Body of pancreas (tissue), 4 donors: ENCODE data around the gene NCOR2. TPM values are rescaled to one million over a fixed set of nuclear protein-coding genes. Genes with fewer than 3 reads are reported as not detected.

ENCODE experiments used
- ATAC-seq: fragments of 150-250 bp; one replicate; pipeline ENCODE4 v1.9.1; 2016
- DNase-seq, 4 donors: peaks; one replicate each; pipeline ENCODE4 v3.0.0-alpha.2; 2019
- H3K27ac ChIP-seq, 4 donors: fragments of 200-600 bp; sonication (generic); 1 replicate in 3 of 4; 2 replicates in 1 of 4; pipeline versions ENCODE4 v1.5.1 to v1.6.1; 2016 to 2019; ENCODE audit warnings: mild to moderate bottlenecking in 1 of 4, mixed read lengths in 1 of 4, moderate library complexity in 1 of 4
- H3K27me3 ChIP-seq, 2 donors: fragments of 200-600 bp; sonication (generic); one replicate each; pipeline ENCODE4 v1.6.0; 2016; ENCODE audit warnings: mild to moderate bottlenecking in 1 of 2
- H3K36me3 ChIP-seq, 2 donors: fragments of 200-600 bp; sonication (generic); replicated peaks in 1 of 2; 2 replicates each; pipeline ENCODE4 v1.5.1; 2016; ENCODE audit warnings: low read depth in 2 of 2; ENCODE audit not compliant: insufficient read depth in 1 of 2
- H3K4me1 ChIP-seq: fragments of 200-600 bp; sonication (generic); one replicate; pipeline ENCODE4 v1.6.0; 2016
- H3K4me3 ChIP-seq, 2 donors: fragments of 200-600 bp; sonication (generic); 1 replicate in 1 of 2; 2 replicates in 1 of 2; pipeline ENCODE4 v1.5.1; 2016 to 2019
- H3K9me3 ChIP-seq, 3 donors: fragments of 200-600 bp; sonication (generic); 1 replicate in 2 of 3; 2 replicates in 1 of 3; pipeline ENCODE4 v1.5.1; 2016
- POLR2A ChIP-seq, 3 donors: fragments of 450-650 bp; IDR thresholded peaks; one replicate each; pipeline ENCODE4 v1.6.1; 2016; ENCODE audit warnings: antibody characterized with exemption in 3 of 3, mild to moderate bottlenecking in 2 of 3
- WGBS, 2 donors: methylation state at CpG; one replicate each; pipeline ENCODE4 v1.1.5; 2017; 5-methylcytosine and 5-hydroxymethylcytosine counted together
- intact Hi-C: fragments of 100-400 bp; cut with DNase I; formaldehyde crosslinking; loops from one replicate; pipeline ENCODE4 v1.15.1; 2023
- total RNA-seq, 2 donors: library from RNA; depleted of rRNA; stranded (reverse); fragments of >200 nt; gene quantifications; one replicate each; pipeline ENCODE4 v1.1.0, GENCODE V29; 2016
- TF ChIP-seq, protein P1 (sequence below), 7 experiments: fragments of 450-650 bp in 4 of 7; fragments of 200-600 bp in 3 of 7; sonication (generic) in 3 of 7; IDR thresholded peaks; one replicate each; pipeline ENCODE4 v1.5.1; 2016 to 2019; ENCODE audit warnings: antibody characterized with exemption in 7 of 7

Gene NCOR2
- total RNA-seq, 2 donors from 2014 or later: 53.7 to 397 TPM

DNA sequence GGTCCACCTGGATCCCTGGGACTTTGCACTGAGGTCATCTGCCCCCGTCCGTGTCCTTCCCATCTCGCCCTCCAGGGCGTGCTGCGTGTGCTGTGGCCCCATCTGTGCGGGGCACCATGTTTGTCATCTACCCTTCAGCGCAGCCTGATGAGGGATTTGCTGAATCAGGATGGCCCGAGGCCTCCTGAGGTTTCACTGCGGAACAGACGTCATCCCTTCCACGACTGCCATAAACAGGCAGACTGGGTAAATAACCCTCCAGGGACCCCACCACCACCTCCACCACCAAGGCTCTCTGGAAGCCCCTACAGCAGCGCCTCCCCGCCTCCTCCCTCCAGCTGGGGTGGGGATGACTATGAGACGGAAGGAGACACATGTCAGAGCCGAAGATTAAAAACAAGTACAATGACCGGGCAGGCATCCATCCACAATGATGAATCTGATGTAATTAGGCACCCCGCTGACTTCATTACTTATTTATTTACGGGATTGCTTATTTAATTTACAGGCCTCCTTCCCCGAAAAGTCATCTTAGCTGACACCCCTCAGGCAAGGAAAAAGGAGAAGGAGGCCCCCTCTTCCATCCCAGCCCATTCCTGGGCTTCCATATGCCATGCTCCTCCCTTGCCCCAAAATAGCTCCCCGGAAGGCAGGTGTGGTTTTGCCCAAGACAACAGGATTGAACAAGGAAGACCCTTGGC, 39.4 kb downstream of the NCOR2 start:
- Histone ChIP-seq H3K4me3 (no peak overlapping the region), H3K36me3 (no peaks in the 10 kb centered on the region), H3K4me1 (peaks cover 11% of the 10 kb centered on the region), H3K27me3 (no peaks in the 10 kb centered on the region), H3K27ac (no peak overlapping the region), H3K9me3 (no peaks in the 10 kb centered on the region)
- WGBS, 2 donors: 86 to 92% methylated on average over 19 to 20 of the region's 20 CpGs
- intact Hi-C loops: loop anchor here (5.0 kb wide), 1 partner anchor 39 kb away; the partner anchor contains the start of gene NCOR2
- TF ChIP-seq POLR2A (IDR thresholded peaks at IDR 0.05): no peak
- TF ChIP-seq, protein P1, sequence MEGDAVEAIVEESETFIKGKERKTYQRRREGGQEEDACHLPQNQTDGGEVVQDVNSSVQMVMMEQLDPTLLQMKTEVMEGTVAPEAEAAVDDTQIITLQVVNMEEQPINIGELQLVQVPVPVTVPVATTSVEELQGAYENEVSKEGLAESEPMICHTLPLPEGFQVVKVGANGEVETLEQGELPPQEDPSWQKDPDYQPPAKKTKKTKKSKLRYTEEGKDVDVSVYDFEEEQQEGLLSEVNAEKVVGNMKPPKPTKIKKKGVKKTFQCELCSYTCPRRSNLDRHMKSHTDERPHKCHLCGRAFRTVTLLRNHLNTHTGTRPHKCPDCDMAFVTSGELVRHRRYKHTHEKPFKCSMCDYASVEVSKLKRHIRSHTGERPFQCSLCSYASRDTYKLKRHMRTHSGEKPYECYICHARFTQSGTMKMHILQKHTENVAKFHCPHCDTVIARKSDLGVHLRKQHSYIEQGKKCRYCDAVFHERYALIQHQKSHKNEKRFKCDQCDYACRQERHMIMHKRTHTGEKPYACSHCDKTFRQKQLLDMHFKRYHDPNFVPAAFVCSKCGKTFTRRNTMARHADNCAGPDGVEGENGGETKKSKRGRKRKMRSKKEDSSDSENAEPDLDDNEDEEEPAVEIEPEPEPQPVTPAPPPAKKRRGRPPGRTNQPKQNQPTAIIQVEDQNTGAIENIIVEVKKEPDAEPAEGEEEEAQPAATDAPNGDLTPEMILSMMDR (IDR thresholded peaks at IDR 0.05): no peak
- ATAC-seq (no peak), DNase-seq (no peak)

DNA sequence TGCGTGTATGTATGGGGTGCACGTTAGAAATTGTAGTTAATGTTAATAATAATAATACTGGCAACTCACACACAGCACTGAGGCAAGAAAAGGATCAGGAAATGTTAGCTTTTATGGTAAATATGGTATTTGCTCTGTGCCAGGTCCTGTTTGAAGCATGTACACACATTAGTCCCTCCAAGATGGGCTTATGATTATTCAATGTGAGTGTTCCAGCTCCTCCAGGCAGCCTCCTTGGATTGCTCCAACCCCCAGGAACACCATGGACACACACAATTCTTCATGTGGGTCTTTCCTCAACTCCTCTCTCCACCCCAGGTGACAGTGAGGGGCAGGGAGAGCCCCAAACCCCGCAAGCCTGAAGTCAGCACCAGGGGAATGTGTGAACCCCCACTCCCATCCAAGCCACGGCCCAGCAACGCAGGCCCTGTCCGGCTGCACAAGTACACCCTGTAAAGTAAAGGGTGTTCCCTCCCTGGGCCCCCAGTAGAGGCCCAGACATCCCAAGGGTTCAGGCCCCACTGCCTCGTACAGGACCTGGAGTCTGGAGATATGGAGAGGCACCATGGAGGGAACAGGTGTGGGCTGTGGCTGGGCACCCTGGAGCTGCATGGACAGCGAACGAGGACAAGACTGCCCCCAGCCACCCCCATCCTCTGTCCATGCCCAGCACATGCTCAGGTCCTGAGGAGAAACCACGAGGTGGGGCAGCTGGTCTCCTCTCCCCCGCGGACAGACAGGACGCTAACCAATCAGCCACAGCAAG, 41.3 kb downstream of the NCOR2 start:
- TF ChIP-seq, protein P1 (IDR thresholded peaks at IDR 0.05): no peak
- no peak for DNase-seq
- Histone ChIP-seq H3K4me3 (no peak overlapping the region), H3K4me1 (peaks cover 11% of the 10 kb centered on the region), H3K36me3 (no peaks in the 10 kb centered on the region), H3K9me3 (no peaks in the 10 kb centered on the region), H3K27me3 (no peaks in the 10 kb centered on the region), H3K27ac (no peak overlapping the region)
- intact Hi-C loops: loop anchor here (5.0 kb wide), 1 partner anchor 41 kb away; the partner anchor contains the start of gene NCOR2
- 93 to 94% methylated on average over 12 to 13 of the region's 13 CpGs for WGBS, 2 donors
- ATAC-seq: no peak

DNA sequence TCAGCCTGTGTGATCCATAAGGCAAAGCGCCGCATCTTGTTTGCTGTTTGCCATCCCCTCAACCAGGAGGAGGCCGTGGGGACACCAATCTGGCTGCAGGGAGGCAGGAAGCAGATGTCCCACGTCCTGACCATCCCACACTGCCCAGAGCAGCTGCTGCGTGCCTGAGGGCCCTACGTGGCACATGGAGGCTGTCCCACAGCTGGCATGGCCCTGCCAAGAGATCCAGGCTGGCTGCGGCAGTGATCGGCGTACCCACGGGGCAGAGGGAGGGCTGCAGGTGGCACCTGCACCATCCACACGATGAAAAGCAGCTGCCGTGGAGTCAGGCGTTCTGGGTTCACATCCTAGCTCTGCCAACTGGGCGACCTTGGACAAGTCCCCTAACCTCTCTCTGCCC, 42.0 kb downstream of the NCOR2 start:
- no peak for ATAC-seq
- intact Hi-C loops: loop anchor here (5.0 kb wide), 1 partner anchor 42 kb away; the partner anchor contains the start of gene NCOR2

DNA sequence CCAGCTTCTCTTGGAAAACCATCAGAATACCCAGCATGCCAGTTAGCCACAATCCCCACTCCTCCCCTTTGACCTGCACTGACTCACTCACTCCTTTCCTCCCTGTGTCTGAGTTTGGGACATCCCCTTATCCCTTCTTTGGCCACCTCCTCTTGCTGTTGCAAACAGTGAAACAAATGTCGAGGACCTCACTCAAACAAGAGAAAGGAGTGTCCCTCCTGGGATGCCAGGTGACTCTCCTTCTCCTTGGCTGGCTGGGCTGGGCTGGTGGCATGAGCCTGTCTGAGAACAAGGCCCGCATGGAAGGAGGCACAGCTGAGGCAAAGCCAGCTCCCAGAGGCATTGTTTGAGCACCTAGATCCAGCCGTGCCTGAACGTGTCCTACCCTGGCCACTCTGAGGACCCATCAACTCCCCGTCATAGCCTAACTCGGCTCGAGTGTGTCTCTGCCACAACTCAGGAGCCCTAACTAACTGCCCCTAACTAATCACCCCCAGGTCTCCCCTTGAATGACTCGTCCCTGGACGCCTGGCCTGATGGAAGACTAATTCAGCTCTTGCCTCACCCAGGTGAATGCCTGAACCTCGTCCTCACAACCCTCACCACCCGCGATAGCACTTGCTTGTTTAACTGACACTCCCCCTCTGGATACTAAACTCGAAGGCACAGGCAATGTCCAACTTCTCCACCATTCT, 43.0 kb downstream of the NCOR2 start:
- ATAC-seq (no peak), DNase-seq (no peak)
- TF ChIP-seq, protein P1 (IDR thresholded peaks at IDR 0.05): no peak
- TF ChIP-seq POLR2A (IDR thresholded peaks at IDR 0.05): no peak
- intact Hi-C loops: no loop called here
- Histone ChIP-seq H3K27ac (no peak overlapping the region), H3K4me3 (no peak overlapping the region), H3K4me1 (peaks cover 29% of the 10 kb centered on the region), H3K27me3 (no peaks in the 10 kb centered on the region), H3K36me3 (no peaks in the 10 kb centered on the region), H3K9me3 (no peaks in the 10 kb centered on the region)
- WGBS, 2 donors: 78 to 89% methylated on average over 8 to 13 of the region's 13 CpGs

More for the DNA sequence above, 42.0 kb downstream of the NCOR2 start:
- no peaks in the 10 kb centered on the region for H3K27me3 ChIP-seq
- no peaks in the 10 kb centered on the region for H3K9me3 ChIP-seq
- 49 to 54% methylated on average over 9 to 14 of the region's 14 CpGs for WGBS, 2 donors
- TF ChIP-seq, protein P1 (IDR thresholded peaks at IDR 0.05): no peak
- no peak for TF ChIP-seq POLR2A (IDR thresholded peaks at IDR 0.05)
- H3K27ac ChIP-seq: no peak overlapping the region
- H3K4me3 ChIP-seq: no peak overlapping the region
- peak in 2 of 4 donors; percentile 38 to 43 for DNase-seq
- no peaks in the 10 kb centered on the region for H3K36me3 ChIP-seq
- H3K4me1 ChIP-seq: peaks cover 18% of the 10 kb centered on the region
